Activated naive CD8-positive, alpha-beta T cell (primary cell): Measurements from ENCODE around the gene C19orf53.
"Not testable (repeated sequence)": the region's sequence is repeated elsewhere in the genome, so short reads cannot be mapped to it uniquely, and the experiment has no call there.

Source experiments
- H3K27ac Mint-ChIP-seq: one replicate; pipeline ENCODE4 v1.8.0; 2021; ENCODE audit warnings: mixed read lengths
- H3K27me3 Mint-ChIP-seq: one replicate; pipeline ENCODE4 v1.8.0; 2021; ENCODE audit warnings: mixed read lengths
- H3K36me3 Mint-ChIP-seq: one replicate; pipeline ENCODE4 v1.8.0; 2021; ENCODE audit warnings: mixed read lengths
- H3K4me1 Mint-ChIP-seq: one replicate; pipeline ENCODE4 v1.8.0; 2021; ENCODE audit warnings: low read depth, mixed read lengths
- H3K4me3 Mint-ChIP-seq: one replicate; pipeline ENCODE4 v1.8.0; 2021; ENCODE audit warnings: mild to moderate bottlenecking, mixed read lengths
- H3K9me3 Mint-ChIP-seq: one replicate; pipeline ENCODE4 v1.8.0; 2021; ENCODE audit warnings: low read depth, mixed read lengths

The C19orf53 gene

DNA sequence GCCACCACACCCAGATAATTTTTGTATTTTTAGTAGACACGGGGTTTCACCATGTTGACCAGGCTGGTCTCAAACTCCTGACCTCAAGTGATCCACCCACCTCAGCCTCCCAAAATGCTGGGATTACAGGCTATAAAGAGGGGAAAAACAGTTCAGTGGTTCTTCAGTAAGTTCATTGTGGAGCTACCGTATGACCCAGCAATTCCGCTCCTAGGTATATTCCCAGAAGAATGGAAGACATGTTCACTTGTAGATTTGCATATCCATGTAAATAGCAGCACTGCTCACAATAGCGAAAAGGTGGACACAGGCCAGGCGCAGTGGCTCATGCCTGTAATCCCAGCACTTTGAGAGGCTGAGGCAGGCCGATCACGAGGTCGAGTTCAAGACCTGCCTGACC, 5.5 kb downstream of the C19orf53 start:
- not testable (repeated sequence) for H3K36me3 Mint-ChIP-seq, H3K27ac Mint-ChIP-seq, H3K27me3 Mint-ChIP-seq, H3K9me3 Mint-ChIP-seq, H3K4me3 Mint-ChIP-seq
- H3K4me1 Mint-ChIP-seq: peaks cover 33% of the 10 kb centered on the region

GRCh38 chr19:13781547-13781946, 7.3 kb downstream of the C19orf53 start:
- Mint-ChIP-seq H3K9me3 (no peaks in the 10 kb centered on the region), H3K36me3 (peaks cover 1% of the 10 kb centered on the region), H3K4me1 (peaks cover 26% of the 10 kb centered on the region), H3K4me3 (no peak overlapping the region), H3K27me3 (no peaks in the 10 kb centered on the region), H3K27ac (peak overlapping the region; percentile 81)

DNA sequence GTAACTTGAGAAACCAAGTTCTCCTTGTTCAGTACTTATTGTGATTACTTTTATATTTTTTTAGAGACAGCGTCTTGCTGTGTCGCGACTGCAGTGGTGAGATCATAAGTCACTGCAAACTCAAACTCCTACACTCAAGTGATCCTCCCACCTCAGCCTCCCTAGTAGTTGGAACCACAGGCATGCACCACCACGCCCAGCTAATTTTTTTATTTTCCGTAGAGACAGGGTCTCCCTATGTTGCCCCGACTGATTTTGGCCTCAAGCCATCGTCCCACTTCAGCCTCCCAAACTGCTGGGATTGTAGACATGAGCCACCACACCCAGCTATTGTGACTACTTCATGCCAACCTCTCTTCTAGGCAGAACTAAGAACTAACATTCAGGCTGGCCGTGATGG, 8.3 kb downstream of the C19orf53 start:
- Mint-ChIP-seq H3K27ac (peak overlapping the region; percentile 70), H3K4me1 (peaks cover 26% of the 10 kb centered on the region), H3K27me3 (no peaks in the 10 kb centered on the region), H3K9me3 (no peaks in the 10 kb centered on the region), H3K36me3 (no peaks in the 10 kb centered on the region), H3K4me3 (no peak overlapping the region)

GRCh38 chr19:13783565-13784500, 9.6 kb downstream of the C19orf53 start:
- H3K4me3 Mint-ChIP-seq: no peak overlapping the region
- peaks cover 32% of the 10 kb centered on the region for H3K4me1 Mint-ChIP-seq
- H3K36me3 Mint-ChIP-seq: no peaks in the 10 kb centered on the region
- H3K27me3 Mint-ChIP-seq: no peaks in the 10 kb centered on the region
- H3K27ac Mint-ChIP-seq: peak overlapping the region; percentile 70
- no peaks in the 10 kb centered on the region for H3K9me3 Mint-ChIP-seq

DNA sequence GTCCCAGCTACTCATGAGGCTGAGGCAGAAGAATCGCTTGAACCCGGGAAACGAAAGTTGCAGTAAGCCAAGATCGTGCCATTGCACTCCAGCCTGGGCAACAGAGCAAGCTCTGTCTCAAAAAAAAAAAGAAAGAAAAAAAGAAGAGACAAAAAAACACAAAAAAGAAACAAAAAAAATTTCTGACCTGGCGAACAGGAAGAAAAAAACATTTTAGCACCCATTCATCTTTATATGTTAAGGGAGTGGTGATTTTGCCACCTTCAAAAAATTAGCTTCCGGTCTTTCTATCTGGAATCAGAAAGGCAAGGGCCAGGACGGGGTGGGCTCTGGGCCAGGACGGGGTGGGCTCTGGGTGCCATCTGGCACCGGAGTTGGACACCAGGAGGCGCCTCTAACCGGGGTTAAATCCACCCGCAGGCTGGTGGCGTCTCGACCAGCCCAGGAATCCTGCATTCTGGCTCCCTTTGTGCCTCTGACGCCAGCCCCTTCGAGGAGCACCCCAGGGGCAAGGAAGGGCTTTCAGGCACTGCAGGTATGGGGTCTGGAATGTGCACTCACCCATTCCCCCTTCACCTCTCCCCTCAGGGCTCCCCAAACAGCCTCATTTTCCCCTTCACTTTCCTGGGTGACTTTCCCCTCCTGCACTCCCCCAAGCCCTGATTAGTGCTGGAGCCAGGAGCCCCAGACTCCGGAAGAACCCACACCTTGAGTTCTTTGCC, 10.6 kb downstream of the C19orf53 start:
- Mint-ChIP-seq H3K27ac (peak overlapping the region; percentile 70), H3K9me3 (no peaks in the 10 kb centered on the region)

DNA sequence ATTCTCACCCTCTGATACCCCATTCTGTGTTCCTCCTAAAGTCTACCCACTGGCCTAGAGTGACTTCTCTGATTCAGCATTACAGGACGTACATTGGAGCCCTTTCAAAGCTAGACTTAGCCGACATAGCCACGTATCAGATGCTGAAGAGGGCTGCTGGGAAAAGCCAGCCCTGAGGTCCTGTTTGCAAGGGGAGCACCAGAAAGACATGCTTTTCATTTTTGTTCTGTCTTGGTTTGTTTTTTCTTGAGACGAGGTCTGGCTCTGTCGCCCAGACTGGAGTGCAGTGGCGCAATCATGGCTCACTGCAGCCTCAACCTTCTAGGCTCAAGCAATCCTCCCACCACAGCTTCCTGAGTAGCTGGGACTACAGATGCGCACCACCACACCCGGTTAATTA, 14.7 kb downstream of the C19orf53 start:
- peaks cover 29% of the 10 kb centered on the region for H3K4me1 Mint-ChIP-seq
- H3K27ac Mint-ChIP-seq: peak overlapping the region; percentile 78
- no peaks in the 10 kb centered on the region for H3K27me3 Mint-ChIP-seq
- H3K9me3 Mint-ChIP-seq: no peaks in the 10 kb centered on the region
- no peaks in the 10 kb centered on the region for H3K36me3 Mint-ChIP-seq
- peak overlapping the region; percentile 56 for H3K4me3 Mint-ChIP-seq

More for the DNA sequence above, 10.6 kb downstream of the C19orf53 start:
- Mint-ChIP-seq H3K36me3 (no peaks in the 10 kb centered on the region), H3K27me3 (no peaks in the 10 kb centered on the region), H3K4me1 (peaks cover 34% of the 10 kb centered on the region), H3K4me3 (peak overlapping the region; percentile 47)

GRCh38 chr19:13790354-13790753, 16.1 kb downstream of the C19orf53 start:
- Mint-ChIP-seq H3K9me3 (no peaks in the 10 kb centered on the region), H3K4me1 (peaks cover 28% of the 10 kb centered on the region), H3K4me3 (no peak overlapping the region), H3K36me3 (no peaks in the 10 kb centered on the region), H3K27me3 (no peaks in the 10 kb centered on the region), H3K27ac (no peak overlapping the region)

DNA sequence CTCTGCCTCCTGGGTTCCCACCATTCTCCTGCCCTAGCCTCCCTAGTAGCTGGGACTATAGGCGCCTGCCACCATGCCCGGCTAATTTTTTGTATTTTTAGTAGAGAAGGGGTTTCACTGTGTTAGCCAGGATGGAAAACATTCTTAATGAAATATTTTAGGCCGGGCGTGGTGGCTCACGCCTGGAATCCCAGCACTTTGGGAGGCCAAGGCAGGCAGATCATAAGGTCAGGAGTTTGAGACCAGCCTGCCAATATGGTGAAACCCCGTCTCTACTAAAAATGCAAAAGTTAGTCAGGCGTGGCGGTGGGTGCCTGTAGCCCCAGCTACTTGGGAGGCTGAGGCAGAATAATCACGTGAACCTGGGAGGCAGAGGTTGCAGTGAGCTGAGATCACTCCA, 19.1 kb downstream of the C19orf53 start:
- not testable (repeated sequence) for H3K4me3 Mint-ChIP-seq, H3K27me3 Mint-ChIP-seq, H3K9me3 Mint-ChIP-seq, H3K27ac Mint-ChIP-seq, H3K36me3 Mint-ChIP-seq
- peaks cover 33% of the 10 kb centered on the region for H3K4me1 Mint-ChIP-seq

- no peaks in the 10 kb centered on the region for H3K27me3 Mint-ChIP-seq
- H3K27ac Mint-ChIP-seq: peak overlapping the region; percentile 92
- no peaks in the 10 kb centered on the region for H3K36me3 Mint-ChIP-seq
- H3K4me1 Mint-ChIP-seq: peaks cover 27% of the 10 kb centered on the region
- no peaks in the 10 kb centered on the region for H3K9me3 Mint-ChIP-seq
- H3K4me3 Mint-ChIP-seq: peak overlapping the region; percentile 96
Observed at GRCh38 chr19:13794398-13794756, 20.1 kb downstream of the C19orf53 start.

DNA sequence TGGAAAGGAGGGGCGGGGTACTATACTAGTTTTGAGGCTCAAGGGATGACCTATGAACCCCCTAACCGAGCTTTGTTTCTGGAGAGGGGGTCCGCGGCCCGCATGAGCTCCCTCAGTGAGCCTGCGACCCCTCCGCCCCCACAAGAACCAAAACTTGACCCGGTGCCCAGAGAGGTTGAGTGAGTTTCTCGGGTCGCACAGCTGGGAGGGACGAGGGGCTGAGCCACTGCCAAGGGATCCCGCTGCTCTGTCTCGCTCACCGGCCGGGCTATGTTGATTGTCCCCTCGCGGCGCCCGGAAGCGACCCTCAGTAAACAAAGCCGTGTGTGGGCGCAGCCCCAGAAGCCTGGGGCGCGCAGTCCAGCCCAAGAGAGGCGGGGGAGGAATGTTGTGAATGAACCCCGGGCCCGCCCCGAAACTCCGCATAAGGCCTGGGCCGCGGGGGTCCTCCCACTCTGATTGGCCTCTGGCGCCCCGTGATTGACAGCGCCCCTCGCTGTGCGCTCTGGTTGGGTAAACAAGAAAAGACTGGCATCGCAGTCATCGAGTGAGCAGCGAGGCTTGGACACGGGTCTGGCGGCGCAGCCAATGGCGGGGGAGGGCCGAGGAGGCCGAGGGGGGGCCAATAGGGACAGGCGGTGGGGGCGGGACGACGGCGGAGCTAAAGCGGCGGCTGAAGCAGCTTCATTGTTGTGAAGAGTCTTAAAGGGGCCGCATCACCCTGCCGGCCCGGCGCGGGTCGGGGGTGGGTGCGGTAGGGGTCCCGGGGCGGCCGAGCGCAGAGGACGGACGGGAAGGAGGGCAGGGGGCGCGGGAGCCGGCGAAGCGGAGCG, 20.7 kb downstream of the C19orf53 start, which contains the start of gene ZSWIM4:
ZSWIM4 (plus strand) TSS at position 687 of the 833 bp plus-strand sequence. CDS start 206 bp downstream, outside the sequence.
- peaks cover 27% of the 10 kb centered on the region for H3K4me1 Mint-ChIP-seq
- H3K4me3 Mint-ChIP-seq: peak within 1 kb of the TSS; percentile 96
- no peaks in the 10 kb centered on the region for H3K9me3 Mint-ChIP-seq

DNA sequence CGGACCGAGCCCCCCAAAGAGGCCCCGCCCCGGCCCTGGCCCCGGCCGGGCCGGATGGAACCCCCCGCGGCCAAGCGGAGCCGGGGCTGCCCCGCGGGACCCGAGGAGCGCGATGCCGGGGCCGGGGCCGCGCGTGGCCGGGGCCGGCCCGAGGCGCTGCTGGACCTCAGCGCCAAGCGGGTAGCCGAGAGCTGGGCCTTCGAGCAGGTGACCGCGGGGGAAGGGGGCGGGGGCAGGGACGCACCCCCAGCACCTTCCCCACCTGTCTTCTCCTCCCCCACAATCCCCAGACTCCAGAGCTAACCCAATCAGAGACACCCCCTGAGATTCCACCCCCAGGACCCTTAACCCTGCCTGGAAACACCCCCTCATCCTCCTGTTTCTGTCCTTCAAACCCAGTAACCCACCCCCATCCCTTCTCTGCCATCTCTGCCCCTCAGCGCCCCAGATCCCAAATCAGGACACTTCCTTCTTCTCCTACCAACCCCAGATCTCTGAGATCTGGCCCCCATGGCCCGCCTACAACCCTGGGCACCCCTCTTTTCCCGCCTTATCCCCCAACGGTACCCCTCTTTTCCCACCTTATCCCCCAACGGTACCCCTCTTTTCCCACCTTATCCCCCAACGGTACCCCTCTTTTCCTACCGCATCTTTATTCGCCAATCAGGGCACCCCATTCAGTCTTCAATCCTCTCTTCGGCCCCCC, 21.5 kb downstream of the C19orf53 start:
- Mint-ChIP-seq H3K36me3 (no peaks in the 10 kb centered on the region), H3K27me3 (no peaks in the 10 kb centered on the region), H3K4me1 (peaks cover 22% of the 10 kb centered on the region), H3K27ac (peak overlapping the region; percentile 83), H3K9me3 (no peaks in the 10 kb centered on the region), H3K4me3 (peak overlapping the region; percentile 85)

More for the DNA sequence above, 20.7 kb downstream of the C19orf53 start, which contains the start of gene ZSWIM4:
- no peaks in the 10 kb centered on the region for H3K36me3 Mint-ChIP-seq
- no peaks in the 10 kb centered on the region for H3K27me3 Mint-ChIP-seq
- peak within 1 kb of the TSS; percentile 92 for H3K27ac Mint-ChIP-seq

- H3K27me3 Mint-ChIP-seq: no peaks in the 10 kb centered on the region
Observed at GRCh38 chr19:13796301-13797057, 22.2 kb downstream of the C19orf53 start.

DNA sequence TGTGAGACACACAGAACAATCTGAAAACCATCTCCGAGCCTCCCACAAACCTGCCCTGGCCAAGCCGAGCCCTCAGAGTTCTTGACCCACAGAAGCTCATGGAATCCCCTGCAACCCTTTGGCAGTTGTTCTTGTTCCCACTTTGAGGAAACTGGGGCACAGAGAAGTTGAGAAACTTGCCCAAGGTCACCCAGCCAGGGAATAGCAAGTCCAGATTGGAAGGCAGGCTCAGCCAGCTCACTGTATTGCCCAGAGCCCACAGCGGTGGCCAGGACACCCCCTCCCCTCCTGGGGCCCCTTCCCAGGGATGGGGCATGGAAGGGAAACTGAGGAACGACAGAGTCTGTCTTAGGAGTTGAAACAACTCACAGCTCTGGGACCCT, 22.8 kb downstream of the C19orf53 start:
- peak overlapping the region; percentile 85 for H3K4me3 Mint-ChIP-seq
- no peaks in the 10 kb centered on the region for H3K9me3 Mint-ChIP-seq
- H3K36me3 Mint-ChIP-seq: no peaks in the 10 kb centered on the region
- no peaks in the 10 kb centered on the region for H3K27me3 Mint-ChIP-seq
- peaks cover 22% of the 10 kb centered on the region for H3K4me1 Mint-ChIP-seq
- H3K27ac Mint-ChIP-seq: no peak overlapping the region

More at GRCh38 chr19:13796301-13797057, 22.2 kb downstream of the C19orf53 start:
- Mint-ChIP-seq H3K9me3 (no peaks in the 10 kb centered on the region), H3K4me3 (peak overlapping the region; percentile 85), H3K36me3 (no peaks in the 10 kb centered on the region), H3K27ac (peak overlapping the region; percentile 83), H3K4me1 (peaks cover 22% of the 10 kb centered on the region)
